BE2C (cell line): ENCODE measurements around the gene CAMK1.
A peak's percentile ranks its signal among the peaks of the same experiment; 100 is the strongest.

ENCODE experiments used
- DNase-seq: peaks from one replicate; pipeline ENCODE4 v3.0.0-alpha.2; 2020
- H3K27me3 ChIP-seq: fragments of 250-450 bp; sonication (Bioruptor Pico); 2 replicates; pipeline ENCODE4 v1.5.1; 2020; ENCODE audit warnings: mild to moderate bottlenecking
- H3K36me3 ChIP-seq: fragments of 250-450 bp; sonication (Bioruptor Pico); 2 replicates; pipeline ENCODE4 v1.5.1; 2020; ENCODE audit warnings: mild to moderate bottlenecking
- H3K4me1 ChIP-seq: fragments of 250-450 bp; sonication (Bioruptor Pico); 2 replicates; pipeline ENCODE4 v1.5.1; 2020
- H3K4me3 ChIP-seq: 2 replicates; pipeline ENCODE4 v1.5.1; 2011; ENCODE audit warnings: low read depth, low read length
- H3K9me3 ChIP-seq: fragments of 250-450 bp; sonication (Bioruptor Pico); 2 replicates; pipeline ENCODE4 v1.5.1; 2020
- CTCF ChIP-seq: IDR thresholded peaks from 2 replicates; pipeline ENCODE4 v1.5.1; 2012; ENCODE audit warnings: mild to moderate bottlenecking, low read depth, low read length

The CAMK1 gene

GRCh38 chr3:9791790-9792404 lies 22.1 kb upstream of the CAMK1 start:
- Histone ChIP-seq H3K4me3 (peak overlapping the region; percentile 75), H3K9me3 (no peaks in the 10 kb centered on the region), H3K36me3 (no peaks in the 10 kb centered on the region), H3K27me3 (no peaks in the 10 kb centered on the region), H3K4me1 (no peaks in the 10 kb centered on the region)
- DNase-seq = no peak
- TF ChIP-seq CTCF = no peak

- no peak for TF ChIP-seq CTCF
- no peak for DNase-seq
- no peaks in the 10 kb centered on the region for H3K9me3 ChIP-seq
- no peak overlapping the region for H3K4me3 ChIP-seq
- H3K27me3 ChIP-seq = no peaks in the 10 kb centered on the region
- H3K4me1 ChIP-seq = no peaks in the 10 kb centered on the region
- no peaks in the 10 kb centered on the region for H3K36me3 ChIP-seq
Measured at GRCh38 chr3:9791127-9791526, 21.4 kb upstream of the CAMK1 start.

- no peaks in the 10 kb centered on the region for H3K36me3 ChIP-seq
- DNase-seq = no peak
- TF ChIP-seq CTCF = no peak
- no peaks in the 10 kb centered on the region for H3K27me3 ChIP-seq
- peaks cover 3% of the 10 kb centered on the region; the same call in 1 of the 2 replicates for H3K4me1 ChIP-seq
- H3K9me3 ChIP-seq = no peaks in the 10 kb centered on the region
- H3K4me3 ChIP-seq = no peak overlapping the region
Measured at GRCh38 chr3:9787714-9788113, 18.0 kb upstream of the CAMK1 start.

GRCh38 chr3:9786825-9787669 lies 17.3 kb upstream of the CAMK1 start:
- Histone ChIP-seq H3K4me1 (peaks cover 3% of the 10 kb centered on the region; the same call in 1 of the 2 replicates), H3K9me3 (no peaks in the 10 kb centered on the region), H3K4me3 (no peak overlapping the region), H3K36me3 (no peaks in the 10 kb centered on the region), H3K27me3 (no peaks in the 10 kb centered on the region)
- TF ChIP-seq CTCF = peak; percentile 33; the same call in 1 of the 2 replicates
- no peak for DNase-seq

- no peak for TF ChIP-seq CTCF
- peaks cover 3% of the 10 kb centered on the region; the same call in 1 of the 2 replicates for H3K4me1 ChIP-seq
- H3K27me3 ChIP-seq = no peaks in the 10 kb centered on the region
- H3K36me3 ChIP-seq = no peaks in the 10 kb centered on the region
- H3K4me3 ChIP-seq = no peak overlapping the region
- DNase-seq = no peak
- H3K9me3 ChIP-seq = no peaks in the 10 kb centered on the region
Measured at GRCh38 chr3:9786209-9786739, 16.5 kb upstream of the CAMK1 start.
